Suppressor macrophage treated with lipopolysaccharide for 1 hour (primary cell): ENCODE measurements around the gene FCRL5.
"Not testable (repeated sequence)": the region's sequence is repeated elsewhere in the genome, so short reads cannot be mapped to it uniquely, and the experiment has no call there.

Experiments used
- DNase-seq, 3 donors: peaks; one replicate each; pipeline ENCODE4 v3.0.0-alpha.2; 2020 to 2022

Gene FCRL5

DNA sequence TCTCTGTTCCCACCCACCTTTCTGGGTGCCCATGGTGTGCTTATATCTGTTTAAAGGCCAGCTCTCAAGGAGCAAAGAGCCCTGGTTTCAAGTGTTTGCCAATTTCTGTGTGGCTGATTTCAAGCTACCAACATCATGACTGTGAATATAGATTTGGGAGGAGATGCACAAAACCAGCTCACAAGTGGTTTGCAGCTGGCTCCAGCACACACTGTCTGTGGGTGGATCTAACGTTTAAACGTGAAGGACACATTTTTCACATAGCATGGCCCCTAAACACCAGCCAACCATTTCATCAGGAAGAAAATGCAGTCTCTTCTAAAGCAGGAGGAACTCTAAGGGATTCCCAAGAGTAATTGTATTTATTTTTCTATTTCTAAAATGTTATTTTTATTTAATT, 65.2 kb downstream of the FCRL5 start:
- DNase-seq = no peak

GRCh38 chr1:157486400-157486799, 65.9 kb downstream of the FCRL5 start:
- DNase-seq = not testable (repeated sequence)

GRCh38 chr1:157485793-157486192, 66.5 kb downstream of the FCRL5 start:
- DNase-seq = no peak

DNA sequence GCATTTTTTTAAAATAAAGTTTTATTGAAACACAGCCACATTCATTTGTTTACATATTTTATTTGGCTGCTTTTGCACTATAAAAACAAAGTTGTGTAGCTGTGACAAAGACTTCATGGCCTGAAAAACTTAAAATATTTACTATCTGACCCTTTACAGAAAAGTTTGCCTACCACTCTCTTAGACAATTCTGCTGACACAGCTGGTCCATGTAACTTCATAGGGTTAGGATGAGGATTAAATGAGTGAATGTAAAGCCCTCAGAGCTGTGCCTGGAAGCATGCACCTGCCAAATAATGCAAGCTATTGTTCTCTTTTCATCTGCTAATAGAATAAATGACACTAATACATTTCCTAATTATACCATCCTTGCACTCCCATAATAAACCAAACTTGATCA, 67.7 kb downstream of the FCRL5 start:
- no peak for DNase-seq

- no peak for DNase-seq
Observed at GRCh38 chr1:157483635-157484034, 68.7 kb downstream of the FCRL5 start.

GRCh38 chr1:157482717-157483116, 69.6 kb downstream of the FCRL5 start:
- DNase-seq = no peak

DNA sequence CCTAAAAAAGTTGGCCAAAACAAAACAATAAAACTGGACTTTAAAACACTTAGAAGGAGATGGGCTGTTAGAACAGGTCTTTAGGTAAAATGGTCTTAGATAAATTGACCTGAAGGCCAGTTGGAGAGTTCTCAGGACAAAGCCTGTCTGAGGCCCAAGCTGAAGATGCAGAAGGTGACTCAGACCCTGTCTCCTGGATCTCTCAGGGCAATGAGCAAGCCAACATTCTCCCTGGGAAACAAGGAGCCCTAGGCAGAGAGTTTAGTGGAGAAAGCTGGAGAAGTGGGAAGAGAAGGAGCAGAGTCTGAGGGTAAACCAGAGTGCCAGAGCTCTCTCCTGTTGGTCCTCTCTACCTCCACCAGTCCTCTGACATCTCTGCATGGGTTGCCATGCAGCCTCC, 70.1 kb downstream of the FCRL5 start:
- no peak for DNase-seq

GRCh38 chr1:157478030-157478429, 74.3 kb downstream of the FCRL5 start:
- no peak for DNase-seq

- no peak for DNase-seq
Observed at GRCh38 chr1:157477419-157477818, 74.9 kb downstream of the FCRL5 start.

GRCh38 chr1:157472959-157473358, 79.4 kb downstream of the FCRL5 start:
- no peak for DNase-seq

DNA sequence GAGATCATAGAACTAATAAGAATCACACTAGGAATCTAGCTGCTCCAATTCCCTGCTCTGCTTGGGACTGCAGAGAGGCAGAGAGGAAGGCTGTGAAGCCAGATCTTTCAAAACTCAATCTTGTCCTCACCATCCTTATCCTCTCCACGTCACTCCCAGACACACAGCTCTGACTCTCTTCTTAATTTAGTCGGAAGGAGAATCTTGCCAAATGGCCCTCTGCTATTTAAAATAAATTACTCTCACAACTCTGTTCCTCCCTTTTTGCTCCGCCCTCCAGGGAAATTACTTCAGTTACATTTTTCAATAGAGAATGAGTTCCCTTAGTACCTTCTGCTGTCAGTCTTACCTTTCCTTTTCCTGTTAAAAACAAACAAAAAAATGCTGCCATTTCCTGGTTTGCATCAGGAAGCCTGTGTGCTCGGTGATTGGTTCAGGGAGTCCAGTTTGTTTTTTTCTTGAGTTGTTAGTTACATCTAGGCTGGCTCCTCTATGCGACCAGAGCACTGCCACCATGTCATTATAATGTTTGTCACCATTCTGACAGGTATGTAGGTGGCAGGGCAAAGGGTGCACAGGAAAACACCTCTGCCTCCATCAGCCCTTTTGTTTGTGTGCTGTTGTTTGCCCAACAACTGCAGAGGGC, 80.1 kb downstream of the FCRL5 start:
- no peak for DNase-seq

GRCh38 chr1:157471531-157471930, 80.8 kb downstream of the FCRL5 start:
- no peak for DNase-seq

DNA sequence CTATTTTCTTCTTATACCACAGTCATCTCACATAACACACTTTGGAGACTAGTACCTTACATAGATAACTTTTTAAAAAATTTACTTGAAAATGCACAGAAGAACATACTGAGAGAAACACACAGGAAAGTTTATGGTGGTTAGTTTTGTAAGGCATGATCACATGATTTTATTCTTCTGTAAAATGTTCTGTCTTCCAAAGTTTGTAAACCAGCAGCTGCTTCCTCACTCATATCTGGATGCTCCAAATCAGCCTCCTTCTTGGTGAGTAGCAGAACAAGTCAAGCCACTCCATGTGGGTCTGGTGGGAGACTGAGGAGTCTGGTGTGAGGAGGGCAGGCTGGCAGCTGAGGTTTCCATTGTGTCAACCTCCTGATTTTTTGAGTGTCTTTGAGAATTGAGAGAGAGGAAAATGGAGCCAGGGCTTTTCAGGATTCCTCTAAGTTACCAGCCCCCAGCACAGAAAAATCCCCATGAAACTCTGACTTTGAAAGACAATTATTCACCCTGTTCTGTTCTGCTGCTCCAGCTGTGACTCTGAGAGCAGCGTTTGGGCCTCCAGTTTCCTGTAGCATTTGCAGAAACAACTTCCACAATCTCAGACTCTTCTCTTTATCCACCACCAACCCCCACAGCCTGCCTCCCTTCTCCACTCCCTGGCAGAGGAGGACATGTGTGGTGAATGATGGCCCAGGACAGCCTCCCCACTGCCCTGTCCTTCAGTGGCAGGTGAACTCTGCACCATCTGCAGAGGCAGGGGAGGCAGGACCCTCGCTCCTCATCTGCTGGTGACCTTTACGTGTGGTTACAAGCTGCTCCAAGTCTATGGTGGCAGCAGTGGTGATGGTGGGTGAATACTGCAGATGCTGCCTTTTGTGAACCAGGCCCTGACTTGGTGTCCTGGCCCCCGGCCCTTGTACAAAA, 82.3 kb downstream of the FCRL5 start:
- DNase-seq = peak; percentile 54 to 64 (median 58)

- DNase-seq = peak; percentile 10 to 34 (median 29)
Observed at GRCh38 chr1:157469300-157469699, 83.0 kb downstream of the FCRL5 start.

DNA sequence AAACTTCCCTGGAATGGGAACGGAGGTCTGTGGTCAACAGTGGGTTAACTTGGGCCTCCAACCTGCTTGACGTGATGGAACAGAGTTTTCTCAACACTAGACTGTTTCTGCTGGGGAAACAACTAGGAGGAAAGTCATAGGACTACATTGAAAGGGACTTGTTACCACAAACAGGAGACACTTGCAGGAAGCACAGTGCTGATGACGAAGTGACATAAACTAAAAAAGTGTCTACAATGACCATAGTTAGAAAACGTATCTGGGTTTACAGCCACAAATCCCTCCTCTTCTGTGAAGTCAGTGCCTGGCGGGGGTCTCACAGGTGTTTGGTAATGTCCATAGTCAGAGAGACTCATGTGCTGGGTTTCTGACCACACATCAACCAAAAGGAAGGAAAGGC, 86.3 kb downstream of the FCRL5 start:
- no peak for DNase-seq
